RPMI7951 (cell line): Measurements from ENCODE around the gene ACSL1. TPM values are rescaled to one million over a fixed set of nuclear protein-coding genes. Genes with fewer than 3 reads are reported as not detected.
A peak's percentile ranks its signal among the peaks of the same experiment; 100 is the strongest.
"Not testable (repeated sequence)": the region's sequence is repeated elsewhere in the genome, so short reads cannot be mapped to it uniquely, and the experiment has no call there.

Source experiments
- DNase-seq: peaks from one replicate; pipeline ENCODE4 v3.0.0-alpha.2; 2012; ENCODE audit warnings: low read depth
- total RNA-seq: library from RNA; depleted of rRNA; stranded (reverse); fragments of >200 nt; shearing (Covaris generic); gene quantifications from 2 replicates; pipeline ENCODE4 v1.2.3, GENCODE V29; 2014

ACSL1 gene
- total RNA-seq, 1 experiment from 2014 or later = 34.7 TPM

GRCh38 chr4:184790826-184791225 lies 34.9 kb downstream of the ACSL1 start:
- no peak for DNase-seq

GRCh38 chr4:184787766-184788503 lies 37.8 kb downstream of the ACSL1 start:
- DNase-seq = peak; percentile 29

GRCh38 chr4:184785813-184786212 lies 40.0 kb downstream of the ACSL1 start:
- no peak for DNase-seq

DNA sequence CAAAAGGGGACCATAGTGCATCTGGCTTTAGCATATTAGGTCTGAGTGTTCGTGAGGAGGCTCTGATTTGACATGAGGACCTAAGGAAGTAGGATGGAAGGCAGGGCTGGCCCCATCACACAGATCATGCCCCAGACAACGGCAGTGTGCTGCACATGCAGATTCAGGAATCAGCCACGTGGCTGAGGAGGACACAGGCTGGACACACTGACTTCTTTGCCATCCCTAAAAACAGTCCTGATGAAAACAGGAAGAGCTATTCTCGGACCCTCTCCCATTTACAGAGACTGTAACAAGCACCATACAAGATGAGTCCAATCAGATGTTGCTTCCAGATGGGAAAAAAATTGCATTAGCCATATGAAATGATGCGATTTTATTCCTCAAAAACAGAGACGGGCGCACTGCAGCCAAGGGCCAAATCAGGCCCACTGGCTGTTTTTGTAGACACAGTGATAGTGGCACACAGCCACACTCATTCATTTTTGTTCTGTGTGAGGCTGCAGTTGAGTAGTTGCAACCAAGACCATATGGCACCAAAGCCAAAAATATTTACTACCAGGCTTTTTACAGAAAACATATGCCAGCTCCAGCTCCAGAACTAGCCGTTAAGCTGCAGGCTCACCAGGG lies 41.0 kb downstream of the ACSL1 start:
- DNase-seq = no peak

DNA sequence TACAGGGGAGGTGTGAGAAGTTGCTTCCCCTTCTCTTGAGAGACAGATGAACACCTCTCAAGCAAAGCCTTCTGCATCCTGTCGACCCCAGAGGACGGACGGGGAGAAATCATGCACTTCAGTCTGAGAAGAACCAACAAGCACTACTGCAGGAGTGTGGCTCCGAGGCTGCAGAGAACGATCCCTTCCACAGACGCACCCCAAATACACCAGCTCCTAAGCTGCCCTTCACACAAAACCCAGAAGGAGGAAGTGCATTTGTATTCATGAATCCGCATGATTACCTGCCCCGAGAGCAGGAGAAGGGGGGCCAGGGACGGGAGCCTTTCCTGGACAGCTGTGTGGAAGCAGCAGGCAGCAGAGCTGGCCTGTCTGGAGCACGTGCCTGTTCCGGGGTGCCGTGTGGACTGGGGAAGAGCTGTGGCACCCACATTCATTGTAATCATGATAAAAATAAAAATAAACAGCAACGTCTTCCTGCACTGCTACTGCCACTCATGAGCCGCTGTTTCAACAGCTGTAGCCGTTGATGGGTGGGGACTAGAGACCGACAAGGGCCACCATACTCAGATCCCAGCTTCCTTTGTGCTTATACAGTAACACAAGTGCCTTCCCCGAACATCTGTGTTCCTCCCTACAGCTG lies 42.9 kb downstream of the ACSL1 start:
- DNase-seq = no peak

DNA sequence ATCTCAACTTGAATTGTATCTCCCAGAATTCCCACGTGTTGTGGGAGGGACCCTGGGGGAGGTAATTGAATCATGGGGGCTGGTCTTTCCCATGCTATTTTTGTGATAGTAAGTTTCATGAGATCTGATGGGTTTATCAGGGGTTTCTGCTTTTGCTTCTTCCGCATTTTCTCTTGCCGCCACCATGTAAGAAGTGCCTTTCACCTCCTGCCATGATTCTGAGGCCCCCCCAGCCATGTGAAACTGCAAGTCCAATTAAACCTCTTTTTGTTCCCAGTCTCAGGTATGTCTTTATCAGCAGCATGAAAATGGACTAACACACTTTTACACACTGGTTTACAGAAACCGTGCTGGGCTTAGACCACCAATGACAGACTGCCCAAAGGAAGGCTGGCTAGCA lies 46.6 kb downstream of the ACSL1 start:
- not testable (repeated sequence) for DNase-seq

DNA sequence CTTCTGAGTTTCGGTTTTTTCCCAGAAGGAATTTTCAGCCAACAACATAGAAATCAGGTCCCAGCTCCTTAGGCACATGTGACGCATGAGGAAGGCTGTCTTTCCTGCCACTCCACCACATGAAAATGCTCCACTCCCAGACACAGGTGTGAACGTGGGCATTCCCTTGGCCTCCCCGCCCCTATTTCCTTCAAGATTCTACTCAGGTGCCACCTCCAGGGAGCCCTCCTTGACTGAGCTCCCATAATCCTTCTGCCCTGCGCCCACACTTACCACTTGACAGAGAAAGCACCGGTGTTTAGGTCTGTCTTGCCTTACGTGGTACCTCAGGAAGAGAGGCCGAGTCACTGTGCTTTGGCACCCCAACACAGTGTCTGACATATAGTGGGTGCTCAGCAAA lies 47.4 kb downstream of the ACSL1 start:
- no peak for DNase-seq

- no peak for DNase-seq
Observed at GRCh38 chr4:184776821-184777220, 48.9 kb downstream of the ACSL1 start.

DNA sequence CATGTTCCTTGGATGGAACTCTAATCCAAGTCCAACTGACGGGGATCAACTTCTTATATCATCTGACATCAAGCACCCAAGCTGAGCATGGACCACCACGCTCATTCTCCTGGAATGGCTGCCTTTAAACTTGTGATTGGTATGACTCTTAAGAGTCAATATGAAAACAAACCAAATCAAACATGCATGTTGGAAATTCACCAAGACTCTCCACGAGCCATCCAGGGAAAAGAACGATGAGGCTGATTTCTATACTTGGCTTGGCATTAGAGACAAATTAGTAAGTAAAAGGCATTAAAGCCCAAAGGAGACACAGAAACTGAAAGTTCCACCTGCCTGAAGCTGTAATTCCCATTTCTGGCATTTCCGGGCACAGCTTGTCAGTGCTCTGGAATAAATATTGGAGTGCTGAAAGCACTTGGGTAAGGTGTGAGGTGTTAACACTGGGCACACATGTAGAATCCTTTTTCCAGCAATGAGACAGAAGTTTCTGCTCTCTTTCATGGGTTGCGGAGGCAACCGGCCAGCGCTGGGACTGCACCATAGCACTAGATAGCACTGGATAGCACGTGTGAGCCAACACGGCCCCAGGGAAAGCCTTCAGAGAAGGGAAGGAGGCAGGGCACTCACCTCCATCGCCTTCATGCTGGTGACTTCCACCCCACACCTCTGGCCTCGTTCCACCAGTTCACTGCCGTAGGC lies 49.8 kb downstream of the ACSL1 start:
- no peak for DNase-seq

DNA sequence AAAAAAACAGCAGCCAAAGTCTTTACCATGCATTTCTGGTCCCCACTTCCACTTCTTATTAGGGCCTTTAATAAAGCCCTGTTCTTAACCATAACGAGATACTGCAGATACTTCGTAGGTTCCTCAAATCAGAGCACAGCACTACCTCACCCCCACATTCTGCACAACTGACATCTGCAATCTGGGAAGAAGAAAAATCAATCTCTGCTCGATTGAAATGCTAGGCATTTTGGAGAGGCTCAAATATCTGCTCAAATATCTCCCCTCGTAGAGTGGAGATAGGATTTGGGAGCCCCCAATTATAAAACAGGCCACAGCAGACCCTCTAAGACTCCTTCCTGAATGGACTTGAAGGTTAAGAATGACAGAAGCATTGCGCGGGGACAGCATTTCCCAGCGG lies 51.6 kb downstream of the ACSL1 start:
- DNase-seq = no peak

- no peak for DNase-seq
Observed at GRCh38 chr4:184771416-184771815, 54.4 kb downstream of the ACSL1 start.

DNA sequence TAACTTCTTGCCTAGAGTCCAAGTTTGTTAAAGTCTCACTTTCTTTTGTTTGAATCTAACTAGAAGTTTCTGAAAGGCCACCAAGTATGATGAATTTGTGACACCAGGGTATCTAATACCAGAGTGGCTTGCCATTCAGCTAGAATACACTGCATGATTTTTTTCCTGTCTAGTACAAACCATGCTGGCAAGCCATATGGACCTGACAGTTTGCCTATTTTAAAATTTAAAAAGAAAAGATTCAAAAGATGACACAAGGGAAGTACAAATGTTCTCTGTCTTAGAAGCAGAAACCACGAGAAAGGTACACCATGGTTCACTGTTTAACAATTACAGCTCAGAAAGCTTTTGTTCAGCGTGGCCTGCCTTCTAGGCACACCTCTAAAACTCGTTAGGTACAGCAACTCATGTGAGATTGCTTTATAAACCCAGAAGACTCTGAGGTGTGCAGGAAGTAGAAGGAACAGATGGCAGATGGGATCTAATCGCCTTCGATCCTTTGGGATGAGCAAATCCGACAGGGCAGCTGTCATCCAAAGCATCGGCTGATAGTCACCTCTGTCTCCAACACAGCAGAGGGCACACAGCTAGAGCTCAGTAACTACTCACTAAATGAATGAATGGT lies 56.5 kb downstream of the ACSL1 start:
- DNase-seq = no peak

DNA sequence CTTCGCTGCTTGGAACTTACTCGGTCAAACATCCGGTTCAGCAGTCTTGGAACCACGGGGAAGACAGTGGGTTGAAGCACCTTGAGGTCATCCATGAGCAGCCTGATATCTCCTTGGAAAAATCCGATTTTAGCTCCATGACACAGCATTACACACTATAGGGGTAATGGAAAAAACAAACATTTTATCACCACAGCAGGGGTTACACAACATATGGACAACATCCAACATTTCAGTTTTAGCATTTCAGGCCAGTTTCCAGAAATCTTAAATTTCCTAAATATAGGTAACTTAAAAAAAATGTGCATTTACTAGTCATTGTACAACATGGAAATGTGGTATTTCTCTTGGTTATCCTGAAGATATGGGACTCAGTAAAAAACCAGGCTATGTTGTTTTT lies 57.5 kb downstream of the ACSL1 start:
- DNase-seq = no peak

GRCh38 chr4:184766446-184766845 lies 59.3 kb downstream of the ACSL1 start:
- no peak for DNase-seq

GRCh38 chr4:184765473-184766340 lies 60.1 kb downstream of the ACSL1 start:
- no peak for DNase-seq

DNA sequence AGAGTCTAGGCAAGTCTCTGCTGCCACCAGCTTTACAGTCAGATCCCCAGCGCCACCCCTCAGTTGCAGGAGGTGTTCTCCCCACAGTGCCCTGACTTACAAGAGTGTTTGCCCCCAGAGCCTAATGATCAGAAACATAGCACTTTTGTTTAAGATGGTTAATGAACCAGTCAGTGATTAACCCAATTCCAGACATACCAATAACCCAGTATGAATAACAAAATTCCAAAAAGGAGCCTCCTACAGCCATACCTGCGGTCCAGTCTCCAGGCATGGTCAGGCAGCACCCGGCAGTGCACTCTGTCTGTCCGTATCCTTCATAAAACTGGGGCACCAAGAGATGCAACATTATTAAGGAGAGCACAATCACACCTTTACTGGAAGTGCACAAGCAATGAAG lies 61.2 kb downstream of the ACSL1 start:
- no peak for DNase-seq

GRCh38 chr4:184763150-184763780 lies 62.5 kb downstream of the ACSL1 start:
- DNase-seq = no peak

DNA sequence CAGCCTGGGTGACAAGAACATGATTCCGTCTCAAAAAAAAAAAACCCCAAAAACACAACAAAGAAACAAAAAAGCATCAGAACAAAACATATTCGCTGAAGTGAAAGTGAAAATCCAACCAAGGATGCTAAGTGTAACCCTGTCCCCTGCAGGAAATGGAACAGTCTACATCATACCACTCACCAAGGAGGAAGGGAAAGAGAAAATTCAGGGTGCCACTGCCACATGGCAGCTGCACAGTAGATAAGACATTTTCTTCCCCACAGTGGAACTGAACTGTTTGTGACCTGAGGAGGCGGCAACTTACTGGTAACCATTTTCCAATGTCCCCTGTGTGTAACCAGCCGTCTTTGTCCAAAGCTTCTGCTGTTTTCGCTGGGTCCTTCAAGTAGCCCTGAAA lies 63.7 kb downstream of the ACSL1 start:
- no peak for DNase-seq

- no peak for DNase-seq
Observed at GRCh38 chr4:184760681-184761080, 65.1 kb downstream of the ACSL1 start.

DNA sequence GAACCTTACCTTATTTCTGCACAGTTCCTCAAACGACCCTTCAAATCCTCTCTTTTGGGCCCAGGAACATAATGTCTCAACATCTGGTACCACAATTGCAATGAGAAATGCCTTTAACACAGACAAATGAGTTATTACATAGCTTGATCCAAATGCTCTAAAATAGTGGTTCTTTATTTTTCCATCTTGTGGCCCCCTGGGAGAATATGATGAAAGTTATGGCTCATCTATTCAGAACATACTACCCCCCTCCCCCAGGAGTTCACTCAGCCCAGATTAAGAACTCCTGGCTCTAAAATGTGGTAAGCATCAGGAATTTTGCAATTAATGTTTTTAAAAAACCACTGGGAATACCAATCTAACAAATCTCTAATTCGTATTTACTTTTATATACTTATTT lies 68.0 kb downstream of the ACSL1 start:
- DNase-seq = no peak

DNA sequence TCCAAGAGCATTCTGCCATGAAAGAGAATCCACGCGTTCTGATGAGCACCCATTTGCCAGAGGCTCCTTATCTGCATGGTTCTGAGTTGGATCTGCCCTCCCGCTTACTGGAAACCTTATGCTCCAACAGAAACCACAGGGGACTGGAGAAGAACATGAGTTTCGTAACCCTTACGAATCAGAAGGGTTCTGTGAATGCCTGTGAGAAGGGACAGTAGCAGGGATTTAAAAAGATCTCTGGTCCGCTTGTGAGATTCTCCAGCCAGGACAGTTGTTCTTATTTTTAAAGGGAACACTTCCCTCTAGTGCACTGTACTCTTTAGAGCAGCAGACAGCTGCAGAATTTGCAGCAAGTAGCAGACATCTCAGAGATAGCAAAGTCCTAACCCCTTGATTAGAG lies 69.4 kb downstream of the ACSL1 start:
- DNase-seq = peak; percentile 73
